ENCODE measurements around the gene CARD6.
"Not testable (repeated sequence)": the region's sequence is repeated elsewhere in the genome, so short reads cannot be mapped to it uniquely, and the experiment has no call there.

CARD6 gene, protein sequence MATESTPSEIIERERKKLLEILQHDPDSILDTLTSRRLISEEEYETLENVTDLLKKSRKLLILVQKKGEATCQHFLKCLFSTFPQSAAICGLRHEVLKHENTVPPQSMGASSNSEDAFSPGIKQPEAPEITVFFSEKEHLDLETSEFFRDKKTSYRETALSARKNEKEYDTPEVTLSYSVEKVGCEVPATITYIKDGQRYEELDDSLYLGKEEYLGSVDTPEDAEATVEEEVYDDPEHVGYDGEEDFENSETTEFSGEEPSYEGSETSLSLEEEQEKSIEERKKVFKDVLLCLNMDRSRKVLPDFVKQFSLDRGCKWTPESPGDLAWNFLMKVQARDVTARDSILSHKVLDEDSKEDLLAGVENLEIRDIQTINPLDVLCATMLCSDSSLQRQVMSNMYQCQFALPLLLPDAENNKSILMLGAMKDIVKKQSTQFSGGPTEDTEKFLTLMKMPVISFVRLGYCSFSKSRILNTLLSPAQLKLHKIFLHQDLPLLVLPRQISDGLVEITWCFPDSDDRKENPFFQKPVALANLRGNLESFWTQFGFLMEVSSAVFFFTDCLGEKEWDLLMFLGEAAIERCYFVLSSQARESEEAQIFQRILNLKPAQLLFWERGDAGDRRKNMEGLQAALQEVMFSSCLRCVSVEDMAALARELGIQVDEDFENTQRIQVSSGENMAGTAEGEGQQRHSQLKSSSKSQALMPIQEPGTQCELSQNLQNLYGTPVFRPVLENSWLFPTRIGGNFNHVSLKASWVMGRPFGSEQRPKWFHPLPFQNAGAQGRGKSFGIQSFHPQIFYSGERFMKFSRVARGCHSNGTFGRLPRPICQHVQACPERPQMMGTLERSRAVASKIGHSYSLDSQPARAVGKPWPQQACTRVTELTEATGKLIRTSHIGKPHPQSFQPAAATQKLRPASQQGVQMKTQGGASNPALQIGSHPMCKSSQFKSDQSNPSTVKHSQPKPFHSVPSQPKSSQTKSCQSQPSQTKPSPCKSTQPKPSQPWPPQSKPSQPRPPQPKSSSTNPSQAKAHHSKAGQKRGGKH

DNA sequence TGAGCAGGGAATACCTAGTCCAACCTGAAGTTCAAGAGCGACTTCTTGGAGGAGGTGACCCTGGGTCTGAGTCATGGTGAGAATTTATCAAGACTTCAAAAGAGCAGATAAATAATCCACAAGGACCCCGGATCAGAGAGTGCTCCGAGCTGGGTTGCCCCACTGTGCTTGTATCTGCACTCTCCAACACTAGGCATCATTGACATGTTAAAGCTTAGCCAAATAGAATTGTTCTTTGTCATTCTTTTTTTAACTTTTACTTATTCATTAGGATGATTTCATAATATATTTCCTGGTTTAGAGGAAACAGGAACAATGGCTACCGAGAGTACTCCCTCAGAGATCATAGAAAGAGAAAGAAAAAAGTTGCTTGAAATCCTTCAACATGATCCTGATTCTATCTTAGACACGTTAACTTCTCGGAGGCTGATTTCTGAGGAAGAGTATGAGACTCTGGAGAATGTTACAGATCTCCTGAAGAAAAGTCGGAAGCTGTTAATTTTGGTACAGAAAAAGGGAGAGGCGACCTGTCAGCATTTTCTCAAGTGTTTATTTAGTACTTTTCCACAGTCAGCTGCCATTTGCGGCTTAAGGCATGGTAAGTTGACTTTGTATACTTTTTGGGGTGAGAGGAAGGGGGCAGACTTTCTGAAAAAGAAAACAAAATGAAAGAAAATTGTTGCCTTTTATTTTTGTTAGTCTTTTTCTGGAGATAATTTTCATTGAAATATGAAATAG lies at the start of gene CARD6:
TSS of gene CARD6 (plus strand) at position 300 of the 738 bp plus-strand sequence. CDS start at position 316, 16 bp downstream.
- DNase-seq (ENCODE audit: low read depth in 2 of 2): no peak

- DNase-seq (ENCODE audit: low read depth in 2 of 2): no peak
Measured at GRCh38 chr5:40791715-40792139, 49.4 kb upstream of the CARD6 start.

DNA sequence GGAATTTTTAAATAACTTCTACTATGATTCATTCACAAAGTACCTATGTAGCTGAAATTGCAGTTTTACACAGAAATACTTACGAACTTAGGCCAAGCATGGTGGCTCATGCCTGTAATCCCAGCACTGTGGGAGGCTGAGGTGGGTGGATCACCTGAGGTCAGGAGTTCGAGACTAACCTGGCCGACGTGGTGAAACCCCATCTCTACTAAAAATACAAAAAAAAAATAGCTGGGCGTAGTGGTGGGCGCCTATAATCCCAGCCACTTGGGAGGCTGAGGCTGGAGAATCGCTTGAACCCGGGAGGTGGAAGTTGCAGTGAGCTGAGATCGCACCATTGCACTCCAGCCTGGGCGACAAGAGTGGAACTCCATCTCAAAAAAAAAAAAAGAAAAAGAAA lies 48.5 kb upstream of the CARD6 start:
- DNase-seq (ENCODE audit: low read depth in 2 of 2): not testable (repeated sequence)

- not testable (repeated sequence) for DNase-seq (ENCODE audit: low read depth in 2 of 2)
Measured at GRCh38 chr5:40794340-40794739, 46.8 kb upstream of the CARD6 start.

- DNase-seq (ENCODE audit: low read depth in 2 of 2): not testable (repeated sequence)
Measured at GRCh38 chr5:40794877-40795276, 46.3 kb upstream of the CARD6 start.

- no peak for DNase-seq (ENCODE audit: low read depth in 2 of 2)
Measured at GRCh38 chr5:40796487-40796889, 44.7 kb upstream of the CARD6 start.

- DNase-seq (ENCODE audit: low read depth in 2 of 2): peak; percentile 48 to 58
Measured at GRCh38 chr5:40797273-40798011, 43.7 kb upstream of the CARD6 start.

- peak; percentile 74 to 85 for DNase-seq (ENCODE audit: low read depth in 2 of 2)
Measured at GRCh38 chr5:40798012-40798800, 43.0 kb upstream of the CARD6 start, which contains the start of gene PRKAA1. TSS of gene PRKAA1 (minus strand) at chr5:40798374. CDS start at chr5:40798189, 185 bp downstream.

DNA sequence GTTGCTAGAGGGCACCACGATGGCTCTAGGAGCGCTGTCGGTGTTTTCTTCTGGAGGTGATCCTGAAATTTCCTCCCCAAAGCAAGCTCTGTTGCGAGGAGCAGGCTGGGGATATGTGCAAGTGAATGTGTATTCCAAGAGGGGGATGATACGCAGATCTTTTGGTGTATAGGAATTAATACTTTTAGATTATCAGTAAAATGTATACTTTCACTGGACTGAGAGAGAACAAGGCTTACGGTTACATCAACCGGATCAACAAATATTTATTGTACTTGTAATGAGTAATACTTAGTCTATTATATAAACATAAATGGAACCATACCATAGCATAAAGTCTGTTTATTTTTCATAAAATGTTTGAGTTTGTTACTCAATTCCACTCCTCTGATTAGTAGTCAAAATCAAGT lies 42.4 kb upstream of the CARD6 start:
- no peak for DNase-seq (ENCODE audit: low read depth in 2 of 2)

DNA sequence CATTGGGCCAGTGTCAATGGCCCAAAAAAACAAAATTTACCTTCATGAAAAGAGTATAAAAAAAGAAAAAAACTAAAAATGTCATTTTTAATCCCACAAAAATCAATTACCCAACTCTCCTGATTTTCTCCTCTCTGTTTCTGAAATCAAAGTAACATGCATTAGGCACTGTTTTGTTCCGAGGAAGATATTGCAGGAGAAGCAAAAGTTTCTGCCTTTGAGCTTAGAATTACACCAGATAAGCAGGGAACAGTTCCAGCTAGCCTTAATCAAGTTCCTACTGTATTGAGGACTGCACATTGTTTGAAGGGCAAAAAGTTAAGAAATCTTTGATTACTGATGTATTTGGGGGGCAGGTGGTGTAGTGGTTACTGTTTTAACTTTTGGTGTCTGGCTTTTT lies 41.9 kb upstream of the CARD6 start:
- no peak for DNase-seq (ENCODE audit: low read depth in 2 of 2)

DNA sequence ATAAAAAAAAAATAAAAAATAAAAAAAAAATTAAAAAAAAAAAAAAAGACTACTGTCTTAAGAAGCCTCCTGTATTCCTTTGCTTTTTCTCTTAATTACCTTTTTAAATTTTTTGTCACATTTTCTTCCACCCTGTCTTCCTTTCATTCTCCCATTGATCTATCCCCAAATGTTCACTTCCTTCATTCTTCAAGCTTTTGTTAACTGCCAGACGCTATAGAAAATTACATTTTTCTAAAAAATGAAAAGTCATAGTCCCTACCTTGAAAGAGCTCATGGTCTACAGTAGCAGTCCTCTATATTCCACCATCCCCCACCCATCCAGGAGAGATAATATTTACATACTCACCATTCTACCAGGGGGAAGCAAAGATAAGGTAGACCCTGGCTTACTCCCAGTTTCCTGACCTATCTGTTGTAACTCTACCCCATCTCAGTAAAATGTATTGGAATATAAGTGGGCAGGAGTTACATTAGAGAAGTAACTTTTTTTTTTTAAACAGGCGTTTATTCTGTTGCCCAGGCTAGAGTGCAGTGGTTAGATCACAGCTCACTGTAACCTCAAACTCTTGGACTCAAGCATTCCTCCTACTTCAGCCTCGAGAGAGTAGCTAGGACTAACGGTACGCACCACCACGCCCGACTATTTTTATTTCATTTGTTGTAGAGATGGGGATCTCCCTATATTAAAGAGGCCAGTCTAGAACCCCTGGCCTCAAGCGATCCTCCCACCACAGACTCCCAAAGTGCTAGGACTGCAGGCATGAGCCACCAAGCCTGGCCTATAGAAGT lies 39.2 kb upstream of the CARD6 start:
- no peak for DNase-seq (ENCODE audit: low read depth in 2 of 2)

DNA sequence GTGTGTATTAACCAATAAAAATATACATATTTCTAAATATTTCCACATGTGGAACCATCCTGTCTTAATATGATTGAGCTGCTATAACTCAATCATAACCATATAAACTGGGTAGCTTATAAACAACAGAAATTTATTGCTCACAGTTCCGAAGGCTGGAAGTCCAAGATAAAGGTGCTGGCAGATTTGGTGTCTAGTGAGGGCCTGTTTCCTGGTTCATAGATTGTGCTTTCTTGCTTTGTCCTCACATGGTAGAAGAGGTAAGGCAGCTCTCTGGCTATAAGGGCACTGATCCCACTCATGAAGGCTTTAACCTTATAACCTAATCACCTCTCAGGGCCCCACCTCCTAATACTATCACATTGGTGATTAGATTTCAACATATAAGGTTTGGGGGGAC lies 29.0 kb upstream of the CARD6 start:
- DNase-seq (ENCODE audit: low read depth in 2 of 2): no peak

DNA sequence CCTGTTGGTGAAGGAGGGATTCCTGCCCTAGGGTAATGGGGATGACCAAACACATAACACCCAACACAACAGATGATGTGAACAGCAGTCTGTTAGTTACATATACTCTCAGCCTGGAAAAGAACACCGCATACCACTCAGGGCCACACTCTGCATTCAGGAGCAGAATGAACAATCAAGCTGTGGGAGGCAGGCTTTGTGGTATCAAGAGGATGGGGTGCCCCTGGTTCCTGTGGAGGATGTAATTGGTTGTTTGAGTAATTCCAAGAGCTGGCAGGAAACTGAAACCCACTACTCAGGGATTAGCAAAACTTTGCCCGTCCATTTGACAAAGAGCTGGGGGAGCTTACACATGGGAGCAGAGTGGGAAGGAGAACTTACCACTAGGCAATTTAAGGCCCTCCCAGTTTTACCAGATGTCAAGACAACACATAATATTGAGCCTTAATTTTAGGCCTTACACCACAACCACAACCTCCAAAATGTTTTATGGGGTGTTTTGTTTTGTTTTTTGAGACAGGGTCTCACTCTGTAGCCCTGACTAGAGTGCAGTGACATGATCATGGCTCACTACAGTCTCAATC lies 27.4 kb upstream of the CARD6 start:
- no peak for DNase-seq (ENCODE audit: low read depth in 2 of 2)

GRCh38 chr5:40823459-40823858 lies 17.7 kb upstream of the CARD6 start:
- no peak for DNase-seq (ENCODE audit: low read depth in 2 of 2)

DNA sequence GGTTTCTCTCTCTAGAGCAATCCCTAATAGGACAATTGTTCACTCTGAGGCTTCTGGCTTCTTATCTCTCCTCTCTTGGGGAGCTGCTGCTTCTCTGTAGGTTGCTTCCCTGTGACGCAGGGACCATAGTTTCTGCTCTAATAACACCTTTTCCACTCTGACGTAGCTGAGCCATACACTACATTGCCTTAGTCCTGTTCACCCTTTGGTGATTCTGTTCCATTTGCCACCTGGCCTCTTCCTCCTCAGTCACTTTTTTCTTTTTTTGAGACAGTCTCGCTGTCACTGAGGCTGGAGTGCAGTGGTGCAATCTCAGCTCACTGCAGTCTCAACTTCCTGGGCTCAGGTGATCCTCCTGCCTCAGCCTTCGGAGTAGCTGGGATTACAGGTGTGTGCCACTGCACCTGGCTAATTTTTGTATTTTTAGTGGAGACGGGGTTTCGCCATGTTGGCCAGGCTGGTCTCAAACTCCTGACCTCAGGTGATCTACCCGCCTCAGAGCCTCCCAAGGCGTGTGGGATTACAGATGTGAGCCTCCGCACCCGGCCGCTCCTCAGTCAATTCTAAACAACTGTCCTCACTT lies 15.6 kb upstream of the CARD6 start:
- DNase-seq (ENCODE audit: low read depth in 2 of 2): not testable (repeated sequence)

DNA sequence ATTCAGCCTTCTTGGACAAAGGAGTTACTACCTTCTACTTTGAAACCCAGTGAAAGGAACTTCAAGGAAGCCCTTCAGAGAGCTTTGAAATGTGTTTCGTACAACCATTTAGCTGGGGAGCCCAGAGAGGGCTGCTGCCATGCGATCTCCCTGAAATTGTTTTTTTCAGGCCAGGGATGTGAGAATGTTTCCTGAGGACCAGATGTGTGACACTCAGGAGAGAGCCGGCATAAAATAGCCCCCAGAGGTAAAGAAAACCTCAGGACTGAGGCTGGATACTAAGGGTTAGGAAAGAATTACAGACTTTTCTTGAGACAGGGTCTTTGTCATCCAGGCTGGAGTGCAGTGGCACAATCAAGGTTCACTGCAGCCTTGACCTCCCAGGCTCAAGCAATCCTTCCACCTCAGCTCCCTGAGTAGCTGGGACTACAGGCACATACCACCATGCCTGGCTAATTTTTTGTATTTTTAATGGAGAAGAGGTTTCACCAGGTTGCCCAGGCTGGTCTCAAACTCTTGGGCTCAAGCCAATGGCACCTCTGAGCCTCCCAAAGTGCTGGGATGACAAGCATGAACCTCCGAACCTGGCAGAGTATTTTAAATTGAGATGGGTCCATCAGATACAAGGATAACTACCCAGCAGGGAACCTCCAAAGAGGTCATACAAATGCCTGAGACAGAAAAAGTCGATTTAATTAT lies 14.5 kb upstream of the CARD6 start:
- DNase-seq (ENCODE audit: low read depth in 2 of 2): no peak

DNA sequence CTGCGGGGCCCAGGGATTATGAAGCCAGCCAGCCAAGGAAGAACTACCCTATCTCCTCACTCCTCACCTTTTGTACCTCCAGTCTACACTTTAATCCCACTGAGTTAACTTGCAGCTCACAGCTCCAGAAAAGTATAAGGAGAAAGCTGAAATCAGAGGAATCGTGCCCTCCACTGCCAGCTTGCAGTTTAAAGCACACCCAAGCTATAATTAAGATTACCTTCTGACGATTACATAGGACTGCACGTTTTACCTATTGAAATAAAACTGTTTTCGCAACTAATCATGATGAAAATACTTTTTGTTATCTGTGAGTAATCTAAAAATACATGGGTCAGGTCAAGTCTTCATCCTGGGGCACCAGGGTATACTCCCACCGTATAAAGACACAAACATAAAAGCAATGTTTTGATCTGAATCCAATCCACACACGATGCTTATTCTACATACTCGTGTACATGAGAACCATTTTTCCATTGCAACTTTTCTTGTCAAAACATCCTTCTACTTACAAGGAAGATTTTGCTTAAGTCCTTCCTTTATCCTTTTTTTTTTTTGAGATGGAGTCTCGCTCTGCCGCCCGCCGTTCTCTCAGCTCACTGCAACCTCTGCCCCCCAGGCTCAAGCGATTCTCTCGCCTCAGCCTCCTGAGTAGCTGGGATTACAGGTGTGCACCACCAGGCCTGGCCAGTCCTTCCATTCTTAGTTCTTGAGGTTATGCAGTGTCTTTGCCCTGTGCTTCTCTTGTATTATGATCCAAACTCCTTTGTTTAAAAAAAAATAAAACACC lies 13.8 kb upstream of the CARD6 start:
- no peak for DNase-seq (ENCODE audit: low read depth in 2 of 2)

Measured in stimulated activated CD8-positive, alpha-beta memory T cell treated with anti-CD3 and anti-CD28 coated beads, Interleukin-2, amount 100 ng/mL, for 1 hour (primary cell).